ENCODE measurements around the gene SEPTIN5. TPM values are rescaled to one million over a fixed set of nuclear protein-coding genes. Genes with fewer than 3 reads are reported as not detected.

Gene SEPTIN5
- 16.5 and 26.2 TPM in 2 replicates for total RNA-seq

GRCh38 chr22:19714312-19715187 is at the start of gene SEPTIN5:
SEPTIN5 (plus strand) TSS chr22:19714503; CDS start chr22:19714589, 86 bp downstream.

GRCh38 chr22:19723232-19723982 is 9.1 kb downstream of the SEPTIN5 start, which contains the start of gene GP1BB:
GP1BB (plus strand) TSS chr22:19723539; CDS start chr22:19723570, 31 bp downstream.

GRCh38 chr22:19760058-19760950 is 46.0 kb downstream of the SEPTIN5 start, which contains the start of gene TBX1:
TBX1 (plus strand) TSS chr22:19760778; CDS start chr22:19760844, 66 bp downstream.

Other genes with a start within 250 kb of the SEPTIN5 start
- 69.6 and 81.9 TPM in 2 replicates for gene UFD1, start 235.3 kb upstream of the SEPTIN5 start, total RNA-seq
- gene CDC45, start 234.6 kb upstream of the SEPTIN5 start, total RNA-seq = 22.2 and 33.2 TPM in 2 replicates
- 6.4 and 11.2 TPM in 2 replicates for gene CLDN5, start 190.1 kb upstream of the SEPTIN5 start, total RNA-seq
- 0.29 and 3.0 TPM in 2 replicates for gene GP1BB, start 9.0 kb downstream of the SEPTIN5 start, total RNA-seq
- gene TBX1, start 46.3 kb downstream of the SEPTIN5 start, total RNA-seq = not detected in 2 replicates
- gene GNB1L, start 140.4 kb downstream of the SEPTIN5 start, total RNA-seq = 19.7 and 20.8 TPM in 2 replicates
- 11.8 and 16.1 TPM in 2 replicates for gene RTL10, start 140.4 kb downstream of the SEPTIN5 start, total RNA-seq
- 315 and 400 TPM in 2 replicates for gene COMT, start 227.3 kb downstream of the SEPTIN5 start, total RNA-seq
- 21.9 and 24.6 TPM in 2 replicates for gene TXNRD2, start 227.3 kb downstream of the SEPTIN5 start, total RNA-seq

All from myometrial cell (primary cell).